Measurements from ENCODE around the gene CDC42BPA. TPM values are rescaled to one million over a fixed set of nuclear protein-coding genes. Genes with fewer than 3 reads are reported as not detected.

CDC42BPA gene
- total RNA-seq, 1 experiment from 2014 or later: 30.1 TPM

GRCh38 chr1:227032396-227032795 is 285.9 kb downstream of the CDC42BPA start:
- H3K23ac ChIP-seq (ENCODE audit: insufficient read length, low read depth, low read length): no peak overlapping the region
- no peak for TF ChIP-seq CTCF (conservative IDR thresholded peaks at IDR 0.05)
- no peak overlapping the region for H3K56ac ChIP-seq (ENCODE audit: insufficient read length, low read depth, low read length)
- H4K91ac ChIP-seq (ENCODE audit: insufficient read length, low read depth, low read length): no peak overlapping the region
- H2BK20ac ChIP-seq (ENCODE audit: low read depth, low read length, poor library complexity, severe bottlenecking): no peak overlapping the region
- H3K4me3 Mint-ChIP-seq: no peak overlapping the region
- H2AFZ ChIP-seq (ENCODE audit: low read length): no peak overlapping the region
- no peak overlapping the region for H2BK120ac ChIP-seq (ENCODE audit: low read depth, low read length, poor library complexity, severe bottlenecking)
- no peaks in the 10 kb centered on the region for H3K4me1 ChIP-seq (ENCODE audit: insufficient read depth, low read length)
- H3K14ac ChIP-seq (ENCODE audit: insufficient read depth, low read length): no peak overlapping the region
- no peak overlapping the region for H2BK15ac ChIP-seq (ENCODE audit: low read depth, low read length)
- H3K4me2 ChIP-seq (ENCODE audit: insufficient read depth, insufficient read length, low read length): no peak overlapping the region
- peaks cover 7 to 28% (median 26%) of the 10 kb centered on the region in 3 experiments; a peak in 5 of 7 replicates for H3K36me3 Mint-ChIP-seq (ENCODE audit: insufficient read depth in 1 of 3, low read depth in 3 of 3)
- DNase-seq: peak; percentile 28
- no peak overlapping the region for H3K27ac ChIP-seq (ENCODE audit: insufficient read length, low read depth, low read length)
- H4K8ac ChIP-seq (replicated peaks; ENCODE audit: insufficient read length, low read depth, low read length): no peak overlapping the region
- no peaks in the 10 kb centered on the region for H3K9me3 ChIP-seq (ENCODE audit: control insufficient read depth, low read depth, low read length)
- no peak overlapping the region for H2BK5ac ChIP-seq (ENCODE audit: insufficient read length, low read length)
- H3K9ac ChIP-seq (ENCODE audit: extremely low read depth, insufficient read length, low read length): no peak overlapping the region
- no peak overlapping the region for H3K4ac ChIP-seq (ENCODE audit: low read depth, low read length)
- no peaks in the 10 kb centered on the region for H3K27me3 Mint-ChIP-seq (ENCODE audit: low read depth)
- no peak overlapping the region for H2BK12ac ChIP-seq (ENCODE audit: insufficient read length, low read depth, low read length)
- H3K9me3 Mint-ChIP-seq: no peaks in the 10 kb centered on the region
- H3K27ac Mint-ChIP-seq: peak overlapping the region in 2 of 3 experiments; percentile 26 to 76; a peak in 3 of 7 replicates
- no peaks in the 10 kb centered on the region for H3K27me3 ChIP-seq (ENCODE audit: insufficient read depth, low read length)
- no peak overlapping the region for H3T11ph ChIP-seq (ENCODE audit: low read length)
- no peak overlapping the region for H4K5ac ChIP-seq (ENCODE audit: insufficient read length, low read depth, low read length)
- H4K20me1 ChIP-seq (ENCODE audit: control insufficient read depth, insufficient read depth, insufficient read length): no peaks in the 10 kb centered on the region
- no CpG with 5 or more reads among the region's 3 CpGs for WGBS (ENCODE audit: extremely low coverage, insufficient read length, low lambda C conversion rate)
- no peak overlapping the region for H3K18ac ChIP-seq (ENCODE audit: insufficient read length, low read depth, low read length)
- no peaks in the 10 kb centered on the region for H3K79me2 ChIP-seq (ENCODE audit: insufficient read depth, low read length)
- no peaks in the 10 kb centered on the region for H3K79me1 ChIP-seq (ENCODE audit: insufficient read depth, low read depth, low read length, poor library complexity, severe bottlenecking)
- no peak overlapping the region for H2AK5ac ChIP-seq (ENCODE audit: insufficient read length, low read length)
- no peaks in the 10 kb centered on the region for H3K23me2 ChIP-seq (ENCODE audit: insufficient read length, low read depth, low read length, poor library complexity, severe bottlenecking)
- H3K4me1 Mint-ChIP-seq: peaks cover 6 to 7% of the 10 kb centered on the region in 2 experiments

All from H9 (cell line).